HG03442 (cell line): ENCODE measurements around the gene OR4C45.
"Not testable (repeated sequence)": the region's sequence is repeated elsewhere in the genome, so short reads cannot be mapped to it uniquely, and the experiment has no call there.

Experiments
- ATAC-seq: cut with Tn5 transposase; IDR thresholded peaks from one replicate; pipeline ENCODE4 v1.9.1; 2021; ENCODE audit warnings: mild to moderate bottlenecking, moderate library complexity; ENCODE audit not compliant: unreplicated experiment

Gene OR4C45

DNA sequence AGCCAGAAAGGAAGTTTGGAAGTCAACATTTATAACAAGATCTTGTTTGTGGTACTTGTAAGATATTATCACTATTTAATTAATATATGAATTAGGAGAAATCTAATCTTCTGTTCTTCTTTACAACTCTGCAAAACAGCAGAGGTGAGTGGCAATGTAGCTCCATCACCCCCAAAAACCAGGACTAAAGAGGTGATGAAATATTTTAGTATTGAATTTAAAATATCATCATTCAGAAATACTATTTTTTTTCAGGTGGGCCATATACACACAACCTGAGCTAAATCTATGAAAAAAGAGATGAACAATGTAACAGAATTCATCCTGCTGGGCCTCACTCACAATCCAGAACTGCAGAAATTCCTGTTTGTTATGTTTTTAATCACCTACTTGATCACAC, at the start of gene OR4C45:
OR4C45 (plus strand) TSS at position 301 of the 400 bp plus-strand sequence.
- no peak for ATAC-seq

GRCh38 chr11:49995565-49995964, 37.1 kb upstream of the OR4C45 start:
- no peak for ATAC-seq

- no peak for ATAC-seq
Observed at GRCh38 chr11:50030193-50030592, 2.5 kb upstream of the OR4C45 start.

DNA sequence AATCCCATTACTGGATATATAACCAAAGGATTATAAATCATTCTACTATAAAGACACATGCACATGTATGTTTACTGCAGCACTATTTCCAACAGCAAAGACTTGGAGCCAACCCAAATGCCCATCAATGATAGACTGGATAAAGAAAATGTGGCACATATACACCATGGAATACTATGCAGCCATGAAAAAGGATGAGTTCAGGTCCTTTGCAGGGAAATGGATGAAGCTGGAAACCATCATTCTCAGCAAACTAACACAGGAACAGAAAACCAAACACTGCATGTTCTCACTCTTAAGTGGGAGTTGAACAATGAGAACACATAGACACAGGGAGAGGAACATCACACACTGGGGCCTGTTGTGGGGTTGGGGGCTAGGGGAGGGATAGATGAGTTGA, 3.6 kb downstream of the OR4C45 start:
- ATAC-seq = not testable (repeated sequence)

GRCh38 chr11:50037251-50037650, 4.6 kb downstream of the OR4C45 start:
- no peak for ATAC-seq

DNA sequence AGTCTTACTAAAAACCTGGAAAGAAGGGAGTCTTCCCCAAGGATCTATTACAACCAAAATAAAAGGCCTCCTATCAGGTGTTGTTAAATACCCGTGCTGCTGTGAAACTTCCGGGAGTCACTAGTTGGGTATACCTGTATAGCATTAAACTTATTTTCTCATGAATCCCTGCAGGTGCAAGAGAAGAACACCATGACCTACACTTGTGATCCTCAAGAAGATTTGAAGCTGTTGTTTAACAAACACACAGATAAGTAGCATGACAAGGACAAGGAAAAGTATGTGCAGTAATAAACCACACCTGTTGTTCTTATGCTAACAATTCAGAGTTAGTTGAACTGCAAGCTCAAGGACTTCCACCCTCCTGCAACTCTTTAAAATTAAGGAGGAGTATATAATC, 12.0 kb downstream of the OR4C45 start:
- no peak for ATAC-seq

GRCh38 chr11:50063056-50063455, 30.4 kb downstream of the OR4C45 start:
- ATAC-seq = not testable (repeated sequence)

DNA sequence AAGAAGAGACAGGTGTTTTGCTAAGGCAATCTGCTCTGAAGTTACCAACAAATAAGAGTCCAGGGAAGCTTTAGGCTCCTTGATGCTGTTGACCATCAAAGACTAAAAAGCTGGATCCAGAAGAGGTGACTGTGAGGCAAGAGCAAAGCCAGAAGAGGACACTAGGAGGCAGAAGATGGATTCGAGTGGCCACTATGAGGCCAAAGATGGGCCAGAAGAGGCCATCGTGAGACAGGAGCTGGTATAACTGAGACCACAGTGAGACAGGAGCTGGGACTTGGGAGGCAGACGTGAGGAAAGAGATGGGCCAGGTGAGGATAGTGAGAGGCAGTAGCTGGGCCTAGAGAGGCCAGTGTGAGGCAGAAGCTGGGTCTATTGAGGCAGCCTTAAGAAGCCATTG, 37.7 kb downstream of the OR4C45 start:
- ATAC-seq = no peak

- no peak for ATAC-seq
Observed at GRCh38 chr11:50071584-50072225, 39.0 kb downstream of the OR4C45 start.

DNA sequence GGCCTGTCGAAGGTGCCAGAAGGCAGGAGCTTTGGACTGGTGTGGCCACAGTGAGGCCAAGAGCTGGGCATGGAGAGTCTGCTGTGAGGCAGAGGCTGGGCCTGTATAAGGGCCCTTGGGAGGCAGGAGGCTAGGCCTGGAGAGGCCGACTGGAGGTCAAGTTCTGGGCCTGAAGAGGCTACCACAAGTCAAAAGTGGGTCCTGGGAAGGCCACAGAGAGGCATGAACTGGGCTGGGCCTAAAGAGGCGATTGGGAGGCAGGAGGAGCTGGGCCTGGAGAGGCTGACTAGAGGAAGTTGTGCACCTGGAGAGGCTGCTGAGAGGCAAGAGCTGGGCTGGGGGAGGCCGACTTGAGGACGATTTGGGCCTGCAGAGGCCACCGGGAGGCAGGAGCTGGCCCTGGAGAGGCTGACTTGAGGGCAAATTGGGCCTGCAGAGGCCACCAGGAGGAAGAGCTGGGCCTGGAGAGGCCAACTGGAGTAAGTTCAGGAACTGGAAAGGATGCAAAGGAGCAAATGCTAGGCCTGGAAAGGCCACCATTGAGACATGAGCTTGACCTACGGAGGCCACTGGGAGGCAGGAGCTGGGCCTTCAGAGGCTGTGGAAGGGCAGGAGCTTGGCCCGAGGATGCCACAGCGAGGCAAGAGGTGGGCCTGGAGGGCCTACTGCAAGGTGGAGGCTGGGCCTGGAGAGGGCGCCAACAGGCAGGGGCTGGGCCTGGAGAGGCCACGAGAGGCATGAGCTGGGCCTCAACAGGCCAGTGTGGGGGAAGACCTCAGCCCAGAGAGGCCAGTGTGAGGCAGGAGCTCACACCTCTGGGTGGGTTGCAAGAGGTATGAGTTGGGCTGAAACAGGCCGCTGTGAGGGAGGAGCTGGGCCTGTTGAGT, 39.8 kb downstream of the OR4C45 start:
- no peak for ATAC-seq

- ATAC-seq = no peak
Observed at GRCh38 chr11:50073113-50074105, 40.7 kb downstream of the OR4C45 start.

- ATAC-seq = no peak
Observed at GRCh38 chr11:50074161-50074560, 41.5 kb downstream of the OR4C45 start.

GRCh38 chr11:50075856-50076255, 43.2 kb downstream of the OR4C45 start:
- ATAC-seq = no peak

GRCh38 chr11:50077526-50077925, 44.9 kb downstream of the OR4C45 start:
- ATAC-seq = no peak

GRCh38 chr11:50078001-50078400, 45.3 kb downstream of the OR4C45 start:
- ATAC-seq = no peak

DNA sequence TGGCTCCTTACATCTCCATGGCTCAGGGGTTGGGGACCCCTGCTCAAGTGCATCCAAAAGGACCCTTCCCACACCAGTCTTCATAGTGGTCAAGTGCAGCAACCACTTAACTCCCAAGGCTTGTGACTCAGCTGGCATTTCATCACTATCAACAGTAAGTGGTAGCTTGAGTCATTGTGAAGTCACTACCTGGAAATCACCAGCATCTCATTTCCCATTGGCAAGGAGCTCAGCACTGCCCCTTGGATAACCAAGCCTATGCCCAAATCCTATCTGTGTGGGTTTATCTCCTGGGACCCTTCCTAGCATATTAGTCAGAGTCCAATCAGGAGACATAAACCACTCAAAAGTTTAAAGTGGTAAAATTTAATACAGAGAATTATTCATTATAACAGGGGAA, 46.3 kb downstream of the OR4C45 start:
- not testable (repeated sequence) for ATAC-seq

DNA sequence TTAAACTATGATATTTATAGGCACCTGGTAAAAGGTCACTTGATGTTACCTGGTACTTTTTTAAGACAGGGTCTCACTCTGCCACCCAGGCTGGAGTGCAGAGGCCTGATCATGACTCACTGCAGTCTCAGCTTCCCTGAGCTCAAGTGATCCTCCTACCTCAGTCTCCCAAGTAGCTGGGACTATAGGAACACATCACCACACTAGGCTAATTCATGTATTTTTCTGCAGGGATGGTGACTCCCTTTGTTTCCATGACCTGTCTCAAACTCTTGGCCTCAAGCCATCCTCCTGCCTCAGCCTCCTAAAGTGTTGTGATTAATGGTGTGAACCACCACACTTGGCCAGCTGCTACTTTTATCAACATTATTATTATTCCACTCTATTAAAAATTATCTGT, 47.6 kb downstream of the OR4C45 start:
- no peak for ATAC-seq
